ENCODE data around the gene LRRC8D. TPM values are rescaled to one million over a fixed set of nuclear protein-coding genes. Genes with fewer than 3 reads are reported as not detected.
A peak's percentile ranks its signal among the peaks of the same experiment; 100 is the strongest.

LRRC8D gene
- total and polyA plus RNA-seq, 9 of the 15 experiments (the other 6 are each of a cell fraction or from before 2014, with no cell fraction given) = 3.4 to 53.9 (median 15.9) TPM

- TF ChIP-seq ARNT (IDR thresholded peaks at IDR 0.05) (no peak; a peak in 1 of 4 replicates), ZNF3 (CRISPR knock-in tag; IDR thresholded peaks at IDR 0.05) (no peak), SNIP1 (IDR thresholded peaks at IDR 0.05; ENCODE audit: low read depth) (no peak), ZNF586 (CRISPR knock-in tag; conservative IDR thresholded peaks at IDR 0.05) (no peak), ARID2 (IDR thresholded peaks at IDR 0.05) (no peak), ETV1 (tag; conservative IDR thresholded peaks at IDR 0.05; ENCODE audit: low read depth) (no peak), FUS (optimal IDR thresholded peaks at IDR 0.05; ENCODE audit: low read depth, low read length) (no peak), ZNF384 (IDR thresholded peaks at IDR 0.05; ENCODE audit: low read depth, low read length) (peak; percentile 91), IRF1 (CRISPR knock-in tag; IDR thresholded peaks at IDR 0.05; ENCODE audit: borderline replicate concordance) (no peak), ZFX (CRISPR knock-in tag; IDR thresholded peaks at IDR 0.05) (peak; percentile 50; the same call in 1 of the 2 replicates), MGA (IDR thresholded peaks at IDR 0.05) (no peak), RFX7 (CRISPR knock-in tag; IDR thresholded peaks at IDR 0.05) (no peak), CBFB (CRISPR knock-in tag; IDR thresholded peaks at IDR 0.05) (no peak), ZNF444 (CRISPR knock-in tag; IDR thresholded peaks at IDR 0.05) (no peak), ZC3H4 (CRISPR knock-in tag; IDR thresholded peaks at IDR 0.05; ENCODE audit: borderline replicate concordance) (no peak)
Measured at GRCh38 chr1:89901957-89902669, 81.3 kb downstream of the LRRC8D start (continued).
